ENCODE results near the gene LDHAL6B.

LDHAL6B gene

DNA sequence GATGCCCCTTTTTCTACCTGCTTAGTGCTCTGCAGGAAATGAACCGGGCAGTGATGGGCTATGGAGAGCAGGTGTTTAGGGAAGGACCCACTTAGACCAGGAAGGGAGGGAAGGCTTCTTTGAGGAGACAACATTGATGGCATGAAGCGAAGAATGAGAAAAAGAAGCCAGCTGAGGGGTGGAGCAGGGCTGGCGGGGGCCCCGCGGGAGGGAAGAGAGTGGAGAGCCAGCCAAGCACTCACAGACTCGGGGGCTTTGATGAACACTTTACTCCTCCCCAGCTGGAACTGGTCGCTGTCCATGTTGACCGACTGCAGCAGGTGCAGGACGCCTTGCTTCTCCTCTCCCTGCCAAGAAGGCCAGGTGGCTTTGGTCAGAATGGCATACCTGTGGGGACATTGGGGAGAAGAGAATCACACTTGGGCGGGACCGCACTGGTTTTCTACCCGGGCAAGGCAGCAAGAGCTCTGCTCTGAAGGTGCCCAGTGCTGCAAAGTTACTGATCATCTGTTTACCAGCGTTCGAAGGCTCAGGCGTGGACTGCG, 28.4 kb upstream of the LDHAL6B start:
- DNase-seq: no peak

DNA sequence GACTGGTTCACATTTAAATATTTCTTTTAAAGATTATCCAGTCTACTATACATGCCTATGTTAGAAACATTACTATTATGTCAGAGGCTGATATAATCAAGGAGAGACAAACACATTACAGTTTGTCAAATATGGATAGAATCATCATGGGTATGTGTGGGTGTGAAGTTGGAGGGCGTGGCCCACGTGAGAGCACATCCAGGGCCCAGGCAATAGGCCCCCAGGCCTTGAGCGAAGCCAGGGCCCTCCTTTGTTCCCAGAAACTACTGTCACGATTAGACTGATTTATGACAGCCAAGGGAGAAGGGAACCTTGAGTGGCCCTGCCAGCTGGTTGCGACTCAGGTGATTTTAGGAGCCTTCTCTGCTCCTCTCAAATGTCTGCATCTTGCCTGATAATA, 26.9 kb upstream of the LDHAL6B start:
- no peak for DNase-seq

DNA sequence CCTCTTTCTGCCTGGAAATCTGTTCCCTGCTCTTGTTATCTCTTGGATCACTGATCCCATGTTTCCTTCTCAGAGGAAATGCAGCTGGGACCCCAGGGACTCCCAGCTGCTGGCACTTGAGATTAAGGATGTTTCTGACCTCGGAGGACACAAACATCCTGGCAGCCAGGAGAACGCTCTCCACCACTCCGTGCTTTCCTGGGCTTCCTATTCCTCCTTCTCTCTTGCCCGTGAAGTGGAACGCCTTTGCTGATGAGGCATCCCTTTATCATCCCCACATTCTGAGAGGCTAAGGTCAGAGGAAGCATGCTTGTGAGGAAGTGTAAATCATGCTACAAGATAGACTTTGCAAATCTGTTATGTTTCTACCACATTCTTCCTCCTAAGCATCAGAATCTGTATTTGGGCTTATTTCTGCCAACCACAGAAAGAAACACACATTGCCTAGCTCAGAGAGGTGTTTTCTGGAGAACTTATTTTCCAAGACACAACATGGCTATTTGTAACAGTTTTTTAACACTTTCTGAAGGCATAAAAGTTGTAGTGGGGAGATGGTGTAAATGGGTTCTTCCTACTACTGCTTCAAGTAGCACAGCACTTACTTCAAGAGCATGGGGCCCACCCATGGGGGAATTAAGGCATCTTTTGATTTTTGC, 25.6 kb upstream of the LDHAL6B start:
- no peak for DNase-seq

DNA sequence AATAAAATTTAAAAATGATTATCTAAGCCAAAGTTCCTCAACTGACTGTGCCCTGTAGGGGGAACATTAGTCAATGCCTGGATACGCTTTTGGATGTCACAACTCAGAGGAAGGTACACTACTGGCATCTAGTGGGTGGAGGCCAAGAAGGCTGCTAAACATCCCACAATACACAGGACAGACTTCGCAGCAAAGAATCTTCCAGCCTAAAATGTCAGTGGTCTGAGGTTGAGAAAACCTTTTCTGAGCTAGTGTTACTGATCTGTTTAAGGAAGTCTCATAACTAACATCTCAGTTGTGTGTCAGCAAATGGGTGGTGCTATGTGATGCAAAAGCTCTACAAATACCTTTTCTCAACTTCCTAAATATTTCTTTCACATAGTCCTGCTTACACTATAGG, 20.9 kb upstream of the LDHAL6B start:
- DNase-seq: no peak

DNA sequence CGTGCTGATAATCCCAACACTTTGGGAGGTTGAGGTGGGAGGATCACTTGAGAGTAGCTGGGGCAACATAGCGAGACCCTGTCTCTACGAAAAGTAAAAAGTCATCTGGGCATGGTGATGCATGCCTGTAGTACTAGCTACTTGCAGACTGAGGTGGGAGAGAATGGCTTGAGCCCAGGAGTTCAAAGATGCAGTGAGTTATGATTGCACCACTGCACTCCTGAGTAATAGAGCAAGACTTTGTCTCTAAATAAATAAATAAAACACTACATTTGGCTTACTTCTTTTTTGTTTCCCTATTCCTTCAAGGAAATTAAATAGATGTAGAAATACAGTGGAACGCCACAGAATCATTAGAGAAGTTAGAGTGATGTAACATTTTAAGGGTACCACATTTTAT, 20.1 kb upstream of the LDHAL6B start:
- no peak for DNase-seq

DNA sequence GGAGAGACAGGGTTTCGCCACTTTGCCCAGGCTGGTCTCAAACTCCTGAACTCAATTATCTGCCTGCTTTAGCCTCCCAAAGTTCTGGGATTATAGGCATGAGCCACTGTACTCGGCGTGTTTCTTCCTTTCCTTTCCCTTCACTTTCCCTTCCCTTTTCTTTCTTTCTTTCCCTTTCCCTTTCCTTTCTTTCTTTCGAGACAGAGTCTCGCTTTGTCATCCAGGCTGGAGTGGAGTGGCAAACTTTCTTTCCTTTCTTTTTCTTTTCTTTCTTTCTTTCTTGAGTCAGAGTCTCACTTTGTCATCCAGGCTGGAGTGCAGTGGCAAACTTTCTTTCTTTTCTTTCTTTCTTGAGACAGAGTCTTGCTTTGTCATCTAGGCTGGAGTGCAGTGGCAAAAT, 17.4 kb upstream of the LDHAL6B start:
- no peak for DNase-seq

DNA sequence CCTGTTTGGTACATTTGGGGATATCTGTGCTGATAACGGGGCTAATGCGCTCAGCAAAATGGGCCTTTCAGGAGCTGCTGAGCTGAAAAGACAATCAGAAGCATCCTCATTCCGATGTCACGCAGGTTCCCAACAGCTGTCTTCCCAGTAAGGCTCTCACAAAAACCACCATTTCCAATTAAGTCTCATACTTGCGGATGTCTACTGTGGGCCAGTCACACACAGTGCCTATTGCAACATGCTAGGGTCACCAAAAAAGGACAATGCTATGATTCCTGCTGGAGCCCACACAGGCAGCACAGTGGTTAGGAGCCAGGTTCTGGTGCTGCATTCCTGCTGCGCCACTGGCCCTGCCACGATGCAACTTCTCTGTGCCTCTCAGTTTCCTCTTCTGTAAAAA, 16.4 kb upstream of the LDHAL6B start:
- no peak for DNase-seq

DNA sequence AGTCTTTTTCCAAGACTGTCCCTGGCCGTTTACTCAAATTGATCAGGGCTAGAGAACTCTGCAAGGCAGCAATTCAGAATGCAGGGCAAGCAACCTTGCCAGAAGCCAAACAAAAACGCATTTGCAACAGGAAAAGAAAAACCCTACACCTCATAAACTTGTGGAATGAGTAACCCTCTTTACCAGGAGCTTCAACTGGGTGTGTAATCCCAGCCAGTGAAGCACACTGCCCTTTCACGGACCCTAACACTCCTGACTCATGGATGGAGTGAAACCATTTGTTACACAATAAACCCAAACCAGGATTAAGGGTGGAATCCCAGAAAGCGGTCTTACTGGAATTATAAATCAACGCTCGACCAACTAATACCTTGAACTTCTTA, 14.8 kb upstream of the LDHAL6B start:
- no peak for DNase-seq

DNA sequence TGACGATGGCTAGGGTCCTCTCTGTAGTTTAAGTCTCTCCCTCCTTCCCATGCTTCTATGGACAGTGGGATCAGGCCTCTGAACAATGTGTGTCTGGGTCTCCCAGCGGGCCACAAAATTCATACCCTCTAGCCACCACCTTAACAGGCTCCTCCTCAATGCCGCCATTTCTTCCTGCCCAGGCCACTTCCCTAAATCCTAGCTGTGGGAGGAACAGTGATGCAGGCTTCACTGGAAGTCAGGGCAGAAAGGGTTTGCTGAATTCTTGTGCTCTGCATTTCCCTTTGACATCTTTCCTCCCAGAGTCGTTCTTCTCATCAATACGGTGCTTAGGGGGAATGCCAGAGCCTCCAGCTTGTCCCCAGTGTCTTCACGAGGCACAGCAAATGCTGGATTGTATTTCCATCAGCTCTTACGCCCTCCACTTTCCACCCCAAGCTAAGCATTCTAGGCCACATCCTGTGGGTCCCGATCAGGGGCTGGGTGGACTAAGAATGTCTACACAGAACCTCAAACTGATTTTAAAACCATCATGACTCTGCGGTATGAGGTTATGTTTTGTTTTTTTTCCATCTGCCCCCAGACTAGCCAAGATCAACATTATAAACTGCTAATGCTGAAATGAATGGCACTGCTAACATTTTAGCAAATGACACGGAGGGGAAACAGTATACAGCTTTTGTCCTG, 11.9 kb upstream of the LDHAL6B start:
- no peak for DNase-seq

DNA sequence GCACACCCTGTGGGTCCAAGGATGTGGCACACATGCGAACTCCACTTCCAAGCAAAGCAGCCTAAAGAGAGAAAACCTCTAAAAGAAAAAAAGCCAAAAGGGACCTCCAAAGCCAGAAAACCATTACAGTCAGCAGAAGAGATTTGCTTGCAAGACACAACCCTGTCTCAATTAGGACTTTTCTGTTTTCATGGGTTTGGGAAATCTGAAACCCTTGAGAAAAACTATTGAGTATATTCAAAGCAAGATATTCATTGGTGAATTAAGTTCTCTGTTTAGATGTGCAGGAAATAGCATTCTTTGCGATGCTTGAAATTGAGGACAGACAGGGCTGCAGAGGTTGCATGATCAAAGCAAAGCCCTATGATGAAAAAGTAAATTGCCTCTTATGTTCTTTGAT, 10.2 kb upstream of the LDHAL6B start:
- no peak for DNase-seq

DNA sequence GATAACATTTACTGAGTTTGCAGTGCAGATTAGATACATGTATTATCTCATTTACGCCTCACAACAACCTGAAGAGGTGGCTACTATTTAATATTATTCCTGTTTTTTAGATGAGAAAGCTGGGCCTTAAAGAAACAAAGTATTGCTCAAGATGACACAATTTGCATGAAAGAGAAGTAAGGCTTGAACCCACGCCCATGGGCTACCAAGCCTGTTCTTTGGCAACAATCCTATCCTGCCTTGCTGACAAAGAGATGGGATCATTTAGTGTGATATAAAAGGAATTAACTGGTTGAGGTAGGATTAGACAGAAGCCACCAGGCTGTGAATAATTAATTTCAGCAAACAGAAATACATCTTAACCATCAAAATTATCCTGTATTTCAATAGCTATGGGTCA, 9.2 kb upstream of the LDHAL6B start:
- DNase-seq: no peak

DNA sequence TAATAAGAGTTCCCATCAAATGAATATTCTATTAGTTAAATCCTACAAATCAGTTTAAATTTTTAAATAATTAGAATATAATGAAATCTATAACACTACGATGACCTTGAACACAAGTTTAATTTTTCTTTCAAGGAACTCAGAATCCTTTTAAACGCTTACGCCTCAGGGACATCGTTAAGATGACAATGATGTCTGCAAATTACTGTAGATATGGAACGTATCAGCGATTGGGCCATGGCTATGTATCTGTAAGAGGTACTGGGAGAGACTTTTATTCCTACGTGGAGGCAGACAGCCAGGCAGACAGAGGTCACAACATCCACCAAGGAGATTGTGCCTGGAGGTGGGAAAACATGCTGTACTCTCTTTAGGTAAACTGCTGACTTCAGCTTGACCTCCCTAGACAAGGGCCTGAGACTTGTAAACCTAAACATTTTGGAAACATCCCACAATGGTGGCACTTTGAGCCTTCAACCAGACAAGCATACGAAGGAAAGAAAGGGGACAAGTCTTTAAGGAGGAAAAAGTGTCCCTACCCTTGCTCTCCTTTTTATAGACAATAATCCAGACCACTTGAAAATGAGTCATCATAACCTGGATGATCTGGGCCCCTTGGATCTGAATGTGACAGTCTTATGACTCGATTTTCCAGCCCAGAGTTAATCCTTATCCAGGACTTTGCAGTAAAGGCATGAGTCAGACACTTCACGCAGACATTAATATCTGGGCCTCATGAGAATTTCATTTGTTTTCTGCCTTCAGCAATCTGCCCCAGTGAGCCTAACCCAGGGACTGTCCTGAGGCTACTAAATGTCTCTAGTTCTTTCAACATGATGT, 6.8 kb upstream of the LDHAL6B start:
- no peak for DNase-seq

DNA sequence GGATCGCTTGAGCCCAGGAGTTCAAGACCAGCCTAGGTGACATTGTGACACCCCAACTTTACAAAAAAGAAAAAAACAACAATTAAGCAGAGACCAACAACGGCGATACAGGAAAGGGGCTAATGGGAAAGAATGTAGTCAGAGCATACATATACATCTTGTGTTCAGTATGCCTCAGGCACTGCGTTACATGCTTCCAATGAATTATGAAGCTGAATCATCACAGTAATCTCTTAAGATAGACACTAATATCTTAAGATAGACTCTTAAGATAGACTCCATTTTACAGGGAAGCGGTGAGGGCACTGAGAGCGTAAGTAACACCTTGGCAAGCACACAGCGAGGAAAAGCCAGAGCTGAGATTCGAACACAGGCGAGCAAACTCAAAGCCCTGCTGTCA, 6.1 kb upstream of the LDHAL6B start:
- DNase-seq: no peak

DNA sequence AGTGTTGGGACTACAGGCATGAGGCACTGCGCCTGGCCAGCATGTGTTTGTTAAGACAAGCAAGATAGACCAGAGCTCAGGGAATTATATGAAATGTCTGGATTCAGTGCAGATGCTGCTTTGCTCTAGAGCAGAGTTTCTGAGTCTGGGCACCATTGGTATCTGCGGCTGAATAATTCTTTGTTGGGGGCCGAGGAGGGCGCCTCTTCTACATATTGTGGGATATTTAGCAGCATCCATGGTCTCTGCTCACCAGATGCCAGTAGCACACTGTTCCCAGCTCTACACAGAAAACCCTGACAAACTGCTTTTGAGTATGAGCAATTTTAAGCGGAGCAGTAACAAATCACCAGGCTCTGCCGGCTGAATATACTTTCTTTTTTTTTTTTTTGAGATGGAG, 3.6 kb upstream of the LDHAL6B start:
- DNase-seq: no peak

DNA sequence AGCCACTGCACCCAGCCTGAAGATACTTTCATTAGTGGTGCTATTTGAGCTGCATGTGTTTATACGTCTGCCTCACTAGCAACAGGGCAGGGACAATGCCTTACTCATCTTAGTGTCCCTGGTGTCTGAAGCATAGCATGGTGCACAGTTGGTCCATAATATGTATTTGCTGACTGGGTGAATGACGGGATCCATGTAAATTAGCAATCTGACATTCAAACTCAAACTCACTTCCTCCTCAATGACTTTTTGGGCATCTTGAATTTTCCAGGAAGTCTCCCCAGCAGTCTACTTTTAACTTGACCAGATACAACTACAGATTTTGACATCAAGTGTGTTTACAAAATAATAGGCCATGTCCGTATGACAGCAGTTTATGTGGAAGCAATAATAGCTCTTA, 3.0 kb upstream of the LDHAL6B start:
- no peak for DNase-seq

DNA sequence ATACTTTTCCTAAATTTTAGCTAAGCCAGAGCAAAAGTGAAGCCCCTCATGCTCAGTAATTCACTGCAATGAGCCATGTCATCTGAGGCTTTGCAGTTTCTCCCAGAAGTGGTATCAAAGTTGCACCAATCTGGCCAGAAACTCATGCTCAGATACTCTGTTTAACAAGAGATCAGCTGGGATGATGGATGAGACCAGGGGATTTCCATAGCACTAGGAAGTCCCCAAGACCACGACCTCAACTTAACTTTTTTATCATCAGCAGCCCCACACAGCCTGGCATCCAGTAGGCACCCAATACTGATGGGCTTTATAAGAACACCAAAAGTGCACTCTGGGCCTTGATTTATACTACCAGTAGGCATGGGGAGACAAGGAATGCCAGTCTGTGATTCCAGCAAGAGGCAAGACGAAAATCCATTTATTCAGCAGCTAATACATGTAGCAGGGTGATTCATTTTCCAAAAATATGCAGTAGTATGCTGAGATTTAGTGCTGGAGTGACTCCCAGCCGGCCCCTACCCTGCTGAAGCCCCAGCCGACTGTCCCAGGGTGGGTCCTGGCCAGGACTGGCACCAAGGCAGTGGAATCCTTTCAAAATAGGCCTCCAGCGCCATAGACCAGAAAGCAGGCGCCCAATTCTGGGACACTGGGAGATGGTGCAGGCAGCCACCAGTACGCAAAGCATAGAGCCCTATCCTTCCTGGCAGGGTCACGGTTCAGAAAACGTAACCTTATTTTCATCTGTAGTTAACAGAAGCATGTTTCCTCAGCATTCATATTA, 612 bp upstream of the LDHAL6B start:
- no peak for DNase-seq

DNA sequence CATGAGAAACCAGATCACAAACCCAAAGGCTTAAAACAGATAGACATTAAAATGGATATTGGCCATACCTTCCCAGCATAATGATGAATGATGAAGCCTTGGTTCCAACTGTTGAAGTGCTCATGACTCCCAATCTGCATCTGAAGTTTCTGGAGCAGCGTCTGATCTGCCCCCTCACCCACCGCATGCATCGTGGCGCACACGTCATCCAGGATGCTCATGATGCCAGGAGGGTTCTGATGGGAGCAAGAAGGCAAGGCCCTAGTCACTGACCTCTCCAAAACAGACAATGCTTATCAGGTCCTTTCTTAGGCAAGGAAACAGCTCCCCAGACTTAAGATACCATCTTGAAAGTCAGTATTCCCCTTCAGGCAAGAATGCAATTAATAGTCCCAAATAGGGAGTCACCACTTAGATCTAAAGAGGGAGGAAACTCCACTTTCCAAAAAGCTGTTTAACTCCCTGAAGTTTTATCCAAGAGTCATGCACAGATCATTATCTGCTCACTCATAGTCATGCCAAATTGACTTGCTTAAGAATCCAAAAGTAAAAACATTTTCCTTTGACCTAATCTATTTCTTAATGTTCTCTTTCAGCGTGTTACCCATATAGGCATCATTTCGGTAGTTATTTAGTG, 2.1 kb downstream of the LDHAL6B start:
- no peak for DNase-seq

DNA sequence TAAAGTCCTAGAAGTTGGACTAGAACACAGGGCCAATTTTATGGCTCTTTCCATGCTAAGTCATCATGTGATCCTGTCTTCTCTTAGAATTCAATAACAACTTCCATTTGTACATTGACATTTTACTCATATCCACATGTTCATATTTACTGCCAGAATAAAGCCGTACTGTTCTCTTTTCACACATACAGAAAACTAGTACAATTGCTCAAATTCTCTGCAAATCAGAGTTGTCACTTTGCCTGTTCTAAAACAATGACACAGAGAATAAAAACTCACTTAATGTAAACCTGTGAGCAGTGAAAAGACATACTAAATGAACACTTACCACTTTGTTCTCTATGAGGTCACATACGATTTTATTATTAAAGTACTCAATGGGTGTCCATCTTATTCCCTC, 3.5 kb downstream of the LDHAL6B start:
- DNase-seq: no peak

DNA sequence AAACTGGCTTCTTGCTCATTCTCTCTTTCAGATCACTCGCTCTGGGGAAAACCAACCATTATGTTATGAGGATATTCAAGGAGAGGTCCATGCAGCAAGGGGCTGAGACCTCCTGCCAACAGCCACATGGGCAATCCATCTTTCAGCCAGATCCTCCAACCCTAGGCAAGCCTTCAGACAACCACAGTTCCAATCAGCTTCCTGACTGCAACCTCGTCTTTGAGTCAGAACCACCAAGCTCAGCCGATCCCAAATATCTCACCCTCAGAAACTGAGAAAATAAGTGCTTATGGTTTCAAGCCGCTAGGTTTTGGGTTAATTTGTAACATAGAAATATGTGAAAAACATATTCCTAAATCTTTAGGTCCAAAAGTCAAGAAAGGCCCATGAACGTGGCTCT, 10.3 kb downstream of the LDHAL6B start:
- DNase-seq: no peak

DNA sequence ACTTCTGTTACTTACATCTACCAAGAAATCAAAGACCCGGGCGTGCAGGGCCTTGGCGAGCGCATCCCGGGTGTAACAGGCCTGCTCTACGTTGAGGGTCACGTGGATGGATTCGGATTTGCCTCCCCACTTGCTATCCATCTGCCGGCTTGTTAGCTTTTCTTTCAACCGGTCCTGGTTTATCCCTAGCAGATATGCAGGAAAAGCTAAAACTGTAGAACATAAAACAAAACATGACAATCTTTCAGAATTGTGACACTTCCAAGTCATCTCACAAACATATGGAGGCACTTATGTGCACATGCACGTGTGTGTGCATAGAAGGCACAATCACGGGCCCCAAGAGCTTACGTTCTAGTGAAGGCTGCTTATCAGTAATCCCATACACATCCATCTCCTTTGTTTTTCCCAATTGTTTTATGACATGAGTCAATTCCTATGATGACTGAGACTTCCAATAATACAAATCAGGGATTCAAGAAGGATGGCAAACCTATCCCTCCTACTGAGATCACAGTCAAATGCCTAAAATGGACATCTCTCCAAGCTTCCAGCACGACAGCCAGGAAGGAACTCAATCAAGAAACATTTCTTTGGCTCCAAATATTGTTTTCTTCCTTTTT, 11.3 kb downstream of the LDHAL6B start:
- no peak for DNase-seq

DNA sequence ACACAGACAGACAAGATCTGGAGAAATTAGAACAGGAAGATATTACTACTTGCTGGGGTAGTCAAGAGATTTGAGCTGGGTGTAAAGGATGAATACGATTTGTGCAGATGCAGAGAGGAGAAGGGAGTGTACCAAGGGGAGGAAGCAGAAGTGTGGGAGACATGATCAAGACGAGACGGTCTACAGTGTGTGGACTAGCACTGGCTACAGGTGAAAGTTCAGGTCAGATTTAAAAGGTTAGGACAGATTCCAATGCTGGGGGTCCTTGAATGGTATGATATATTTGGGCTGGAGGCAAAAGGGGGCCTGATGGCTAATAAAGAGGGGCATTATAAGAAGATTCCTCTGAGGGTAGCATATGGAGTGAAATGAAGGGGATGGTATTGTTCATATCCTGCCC, 12.1 kb downstream of the LDHAL6B start:
- DNase-seq: no peak

Measured in CD4-positive, alpha-beta T cell treated with Interleukin-6 for 4 hours (primary cell).